NCI-H2196 (cell line): ENCODE results near the gene FOXL1.
"Not testable (repeated sequence)": the region's sequence is repeated elsewhere in the genome, so short reads cannot be mapped to it uniquely, and the experiment has no call there.

ENCODE experiments used
- DNase-seq: peaks from one replicate; lab custom pipeline; 2025; ENCODE audit not compliant: unreplicated experiment; lab: John Stamatoyannopoulos, UW

FOXL1 gene

GRCh38 chr16:86580791-86581170 is 2.4 kb downstream of the FOXL1 start:
- no peak for DNase-seq

- DNase-seq: no peak
Observed at GRCh38 chr16:86581458-86581857, 3.1 kb downstream of the FOXL1 start.

DNA sequence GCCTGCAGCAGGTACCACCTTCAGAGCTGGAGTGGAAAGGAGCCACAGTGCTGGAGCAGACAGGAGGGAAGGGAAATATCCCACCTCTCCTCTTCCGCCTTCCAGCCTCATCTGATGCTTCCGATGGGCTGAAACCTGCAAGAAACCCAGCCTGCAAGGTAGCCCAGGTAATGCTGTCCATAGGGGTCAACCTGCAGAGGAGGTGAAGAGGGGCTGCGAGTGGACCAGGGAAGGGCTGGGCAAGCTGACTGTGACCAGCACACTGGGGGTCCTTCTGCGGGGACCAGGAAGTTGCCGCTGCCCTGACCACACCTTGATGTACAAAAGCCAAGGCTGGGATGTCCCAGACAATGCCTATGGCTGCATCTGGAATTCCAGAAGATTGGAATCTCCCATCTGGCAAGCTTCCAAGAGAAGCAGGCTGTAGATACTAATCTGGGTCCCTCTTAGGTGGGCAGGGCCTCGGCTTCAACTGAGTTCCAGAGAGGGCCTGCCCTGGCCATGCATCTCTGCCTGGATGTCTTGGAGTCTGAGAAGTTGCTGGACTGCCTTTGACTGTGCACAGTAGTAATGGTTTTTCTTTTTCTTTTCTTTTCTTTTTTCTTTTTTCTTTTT is 5.8 kb downstream of the FOXL1 start:
- no peak for DNase-seq

DNA sequence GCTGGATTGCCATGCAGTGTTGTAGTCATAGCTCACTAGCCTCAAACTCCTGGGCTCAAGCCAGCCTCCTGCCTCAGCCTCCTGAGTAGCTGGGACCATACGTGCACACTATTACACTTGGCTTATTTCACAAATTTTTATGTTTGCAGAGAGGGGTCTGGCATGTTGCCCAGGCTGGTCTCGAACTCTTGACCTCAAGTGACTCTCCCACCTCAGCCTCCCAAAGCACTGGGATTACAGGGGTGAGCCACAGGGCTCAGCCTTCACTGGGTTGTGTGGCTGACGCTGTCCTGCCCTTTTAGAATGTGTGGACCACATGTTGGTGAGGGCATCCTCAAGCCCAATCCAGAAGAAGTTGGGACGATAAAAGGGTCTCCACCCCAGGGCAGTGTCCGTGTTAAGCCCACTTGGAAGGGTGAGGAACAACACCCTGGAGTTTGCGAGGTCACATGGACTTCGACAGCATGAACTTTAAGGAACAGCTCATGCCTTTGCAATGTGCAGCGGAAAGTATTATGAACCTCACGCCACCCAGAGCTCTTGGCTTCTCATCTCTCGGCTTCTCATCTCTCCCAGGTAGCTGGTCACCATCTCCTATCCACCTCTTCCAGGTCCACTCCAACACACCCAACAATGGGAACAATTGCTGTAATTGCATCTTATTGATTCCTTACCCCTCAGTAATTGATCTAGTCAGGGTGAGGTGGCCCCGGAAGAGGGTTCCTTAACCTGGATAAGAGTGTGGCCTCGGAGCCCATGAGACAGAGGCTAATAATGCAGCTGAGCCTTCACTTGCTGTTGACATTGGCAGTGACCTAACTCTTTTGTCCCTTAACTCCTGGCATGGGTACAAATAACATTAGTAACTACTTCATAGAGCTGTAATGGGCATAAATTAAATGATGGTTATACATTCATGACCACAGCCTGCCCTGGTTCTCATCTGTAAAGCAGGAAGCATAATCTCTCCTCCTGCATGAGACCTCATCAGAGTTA is 6.7 kb downstream of the FOXL1 start:
- DNase-seq: no peak

- DNase-seq: no peak
Observed at GRCh38 chr16:86585821-86586611, 7.7 kb downstream of the FOXL1 start.

DNA sequence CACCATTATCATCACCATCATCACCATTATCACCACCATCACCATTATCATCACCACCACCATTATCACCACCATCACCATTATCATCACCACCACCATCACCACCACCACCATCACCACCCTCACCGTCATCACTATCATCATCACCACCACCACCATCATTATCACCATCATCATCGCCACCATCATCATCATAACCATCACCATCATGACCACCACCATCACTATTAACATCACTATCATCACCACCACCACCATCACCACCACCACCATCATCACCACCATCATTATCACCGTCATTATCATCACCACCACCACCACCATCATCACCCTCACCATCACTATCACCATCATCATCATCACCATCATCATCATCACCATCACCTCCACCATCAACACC is 9.1 kb downstream of the FOXL1 start:
- no peak for DNase-seq

- not testable (repeated sequence) for DNase-seq
Observed at GRCh38 chr16:86587955-86588354, 9.6 kb downstream of the FOXL1 start.

- no peak for DNase-seq
Observed at GRCh38 chr16:86590501-86591144, 12.3 kb downstream of the FOXL1 start.

DNA sequence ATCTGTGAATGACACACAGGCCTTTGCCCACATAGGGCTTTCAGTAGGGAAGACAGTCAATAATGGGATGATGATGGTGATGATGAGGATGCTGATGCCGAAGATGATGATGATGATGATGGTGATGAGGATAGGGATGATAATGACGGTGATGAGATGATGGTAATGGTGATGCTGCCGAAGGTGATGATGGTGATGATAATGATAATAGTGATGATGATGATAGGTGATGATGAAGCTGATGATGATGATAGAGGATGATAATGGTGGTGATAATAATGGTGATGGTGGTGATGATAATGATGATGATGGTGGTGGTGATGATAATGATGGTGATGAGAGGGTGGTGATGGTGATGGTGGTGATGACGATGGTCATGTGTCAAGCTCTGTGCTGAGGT is 12.9 kb downstream of the FOXL1 start:
- DNase-seq: no peak

DNA sequence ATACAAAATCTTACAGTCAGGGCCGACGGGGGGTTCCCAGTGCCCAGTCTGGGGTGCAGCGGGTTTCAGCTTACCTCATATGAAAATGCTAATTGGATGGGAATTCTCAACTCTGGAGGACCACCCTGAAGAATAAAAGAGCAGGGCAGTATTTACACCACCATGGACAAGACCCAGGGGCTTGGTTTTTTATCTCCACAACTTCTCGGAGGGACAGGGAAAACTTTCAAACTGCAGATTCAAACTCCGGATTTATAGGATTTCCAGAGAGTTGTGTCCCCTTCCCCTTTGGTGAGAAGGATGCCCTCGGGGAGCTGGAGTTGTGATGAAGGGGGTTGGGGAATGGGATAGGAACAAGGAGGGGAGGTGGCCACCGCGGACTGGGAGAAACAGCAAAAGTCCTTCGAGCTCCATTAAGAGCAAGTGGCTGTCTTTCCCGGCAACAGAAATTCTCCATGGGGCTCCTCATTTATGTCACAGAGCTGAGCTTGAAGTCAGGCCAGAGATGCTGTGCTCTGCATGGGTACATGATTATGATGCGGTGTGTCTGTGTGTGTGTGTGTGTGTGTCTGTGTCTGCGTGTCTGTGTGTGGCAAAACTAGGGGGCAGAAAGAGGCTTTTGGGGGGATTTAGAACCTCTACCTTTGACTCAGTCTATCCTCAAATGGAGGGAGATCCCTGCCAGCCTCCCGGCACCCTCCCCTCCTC is 15.7 kb downstream of the FOXL1 start:
- no peak for DNase-seq

DNA sequence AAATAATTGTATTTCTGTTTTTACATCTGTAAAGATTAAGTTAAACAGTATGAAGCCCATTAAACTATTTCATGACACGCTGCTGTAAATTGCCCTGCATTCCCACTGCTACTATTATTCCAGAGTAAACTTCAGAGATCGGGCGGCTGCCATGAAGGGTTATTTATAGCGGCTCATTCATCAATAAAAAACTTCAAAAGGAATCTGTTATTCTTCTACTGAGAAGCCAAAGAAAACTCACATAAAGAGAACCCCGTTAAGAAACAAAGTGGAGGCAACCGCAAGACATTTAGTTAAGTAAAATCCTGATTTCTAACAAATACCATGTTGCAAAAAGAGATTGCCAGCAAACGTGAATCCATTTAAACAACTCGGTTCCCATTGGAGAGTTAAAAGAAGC is 16.4 kb downstream of the FOXL1 start:
- no peak for DNase-seq

GRCh38 chr16:86595983-86596605 is 17.7 kb downstream of the FOXL1 start:
- DNase-seq: no peak

GRCh38 chr16:86597126-86597879 is 19.0 kb downstream of the FOXL1 start:
- no peak for DNase-seq

- no peak for DNase-seq
Observed at GRCh38 chr16:86597880-86598606, 19.7 kb downstream of the FOXL1 start.

DNA sequence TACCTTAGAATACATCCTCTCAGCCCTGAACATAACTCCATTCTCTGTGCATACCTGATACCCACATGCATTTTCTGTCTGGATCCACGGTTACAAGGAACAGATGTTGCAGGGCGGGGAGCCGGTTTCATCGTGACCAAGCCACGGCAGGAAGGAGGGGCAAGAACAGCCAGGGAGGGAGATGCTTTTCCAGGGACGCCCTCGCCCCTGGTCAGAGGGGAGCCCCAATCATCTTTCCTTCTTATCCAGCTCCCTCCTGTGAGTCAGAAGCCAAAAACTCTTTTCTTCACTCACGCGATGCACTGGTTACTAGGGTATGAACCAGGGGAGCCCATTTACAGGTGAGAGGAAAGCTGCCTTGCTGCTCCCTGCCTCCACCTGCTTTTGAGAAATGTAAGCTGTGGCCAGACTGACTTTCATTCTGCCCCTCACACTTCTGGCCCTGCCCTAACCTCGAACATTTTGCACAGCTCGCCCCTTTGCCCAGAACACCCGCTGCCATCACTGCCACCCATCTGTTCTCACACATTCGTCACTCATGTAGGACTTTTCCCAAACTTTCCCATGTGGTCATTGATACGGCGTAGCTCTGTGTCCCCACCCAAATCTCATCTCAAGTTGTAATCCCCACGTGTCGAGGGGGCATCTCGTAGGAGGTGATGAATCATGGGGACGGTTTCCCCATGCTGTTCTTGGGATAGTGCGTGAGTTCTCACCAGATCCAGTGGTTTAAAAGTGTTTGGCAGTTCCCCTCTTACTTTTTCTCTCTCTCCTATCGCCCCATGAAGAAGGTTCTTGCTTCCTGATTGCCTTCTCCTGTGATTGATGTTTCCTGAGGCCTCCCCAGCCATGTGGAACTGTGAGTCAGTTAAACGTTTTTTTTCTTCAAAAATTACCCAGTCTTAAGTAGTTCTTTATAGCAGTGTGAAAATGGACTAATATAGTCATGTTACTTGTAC is 20.5 kb downstream of the FOXL1 start:
- DNase-seq: no peak

DNA sequence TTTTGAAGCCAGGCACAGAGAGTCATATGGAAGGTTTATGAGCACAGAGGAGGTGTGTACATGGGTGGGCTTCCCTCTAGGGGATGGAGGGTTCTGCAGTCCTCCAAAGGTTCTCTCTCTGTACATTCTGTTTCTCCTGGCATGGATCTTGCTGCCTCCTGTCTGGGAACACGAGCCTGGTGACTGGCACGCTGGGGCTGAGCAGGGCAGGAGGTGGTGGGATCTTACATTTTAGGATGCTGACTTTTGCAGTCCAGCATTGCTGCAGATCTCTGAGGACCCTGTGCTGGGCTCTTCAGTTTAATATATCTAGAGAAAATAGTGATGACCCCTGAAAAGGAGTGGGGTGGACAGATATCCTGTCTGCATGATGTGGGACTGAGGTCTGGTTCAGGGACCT is 23.0 kb downstream of the FOXL1 start:
- no peak for DNase-seq

- DNase-seq: no peak
Observed at GRCh38 chr16:86602521-86602920, 24.2 kb downstream of the FOXL1 start.
